Islet precursor cell (in vitro differentiated cells): ENCODE data around the gene LORICRIN.

ENCODE experiments used
- DNase-seq: peaks from one replicate; pipeline ENCODE4 v3.0.0-alpha.2; 2018

Gene LORICRIN

DNA sequence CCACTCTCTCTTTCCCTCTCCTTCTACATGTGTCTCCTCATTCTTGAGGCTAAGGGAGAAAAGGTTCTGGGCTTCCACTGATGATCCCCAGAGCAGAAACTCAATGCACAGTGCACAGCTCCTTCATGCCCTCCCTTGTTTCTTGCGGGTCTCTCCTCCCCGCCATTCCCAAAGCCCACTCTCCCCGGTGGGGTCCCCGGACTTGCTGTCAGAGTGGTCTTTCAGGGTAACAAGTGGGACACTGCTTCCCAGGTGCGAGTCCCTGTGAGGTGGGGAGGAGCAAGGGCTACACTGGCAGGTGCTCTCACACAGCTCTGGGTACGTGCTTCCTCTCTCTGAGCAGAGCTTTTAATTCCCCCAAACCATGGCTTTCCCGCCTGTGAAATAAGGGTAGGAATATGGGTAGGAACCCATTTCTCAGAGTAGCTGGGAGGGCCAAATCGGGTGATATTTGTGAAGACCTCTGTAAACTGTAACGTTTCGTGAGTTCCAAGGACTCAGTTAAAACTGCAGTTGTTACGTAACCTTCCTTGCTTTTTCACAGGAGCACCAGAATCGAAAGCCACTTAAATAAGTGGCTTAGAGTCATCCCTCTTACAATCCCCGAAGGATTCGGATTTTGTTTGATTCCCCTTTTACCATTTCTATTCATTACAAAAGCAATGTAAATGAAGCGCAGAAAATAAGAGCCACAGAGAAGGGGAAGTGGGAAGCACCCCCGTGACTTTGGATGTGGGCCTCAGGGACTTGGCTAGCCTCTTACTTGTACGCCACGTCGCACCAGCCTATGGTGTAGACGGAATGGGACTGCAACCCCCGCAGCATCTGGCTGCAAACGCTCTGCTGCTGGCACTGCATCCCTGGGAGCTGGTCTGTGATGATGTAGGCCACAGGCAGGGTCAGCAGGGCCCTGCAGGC lies 47.1 kb downstream of the LORICRIN start:
- no peak for DNase-seq

DNA sequence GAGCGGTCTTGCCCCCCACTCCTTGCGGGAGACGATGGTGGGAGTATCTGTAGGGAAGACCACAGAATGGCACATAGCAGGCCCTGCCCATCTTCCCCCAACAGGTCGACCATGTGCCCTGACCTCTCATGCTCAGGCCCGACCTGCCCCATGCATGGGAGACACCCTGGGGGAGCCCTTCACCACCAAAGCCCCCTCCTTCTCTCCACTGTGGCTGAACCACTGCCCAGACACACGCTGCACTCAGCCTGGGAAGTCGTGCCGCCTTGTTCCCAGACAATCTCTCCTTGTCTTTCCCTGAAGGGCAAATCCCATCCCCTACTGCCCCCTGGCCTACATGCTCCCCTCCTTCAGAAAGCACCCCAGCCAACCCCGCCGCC lies 47.7 kb downstream of the LORICRIN start:
- DNase-seq = no peak

DNA sequence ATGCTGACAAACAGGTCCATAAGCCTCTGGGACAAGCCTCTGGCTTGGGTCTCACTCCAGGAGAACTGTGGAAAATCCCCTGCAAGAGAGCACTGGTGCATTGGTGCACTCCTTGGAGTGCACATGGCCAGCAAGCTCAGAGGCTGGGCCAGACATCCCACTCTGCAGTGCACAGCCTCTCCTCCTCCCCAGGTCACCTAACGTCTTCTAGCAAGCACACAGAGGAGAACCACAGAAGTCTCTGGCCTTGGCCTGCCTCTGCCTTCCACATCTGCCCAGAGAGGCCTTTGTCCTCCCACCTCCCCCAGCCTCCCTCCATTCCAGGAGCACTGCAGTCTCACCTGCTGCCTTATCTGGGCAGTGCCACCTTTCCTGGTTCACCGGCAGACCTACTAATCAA lies 49.1 kb downstream of the LORICRIN start:
- DNase-seq = no peak

DNA sequence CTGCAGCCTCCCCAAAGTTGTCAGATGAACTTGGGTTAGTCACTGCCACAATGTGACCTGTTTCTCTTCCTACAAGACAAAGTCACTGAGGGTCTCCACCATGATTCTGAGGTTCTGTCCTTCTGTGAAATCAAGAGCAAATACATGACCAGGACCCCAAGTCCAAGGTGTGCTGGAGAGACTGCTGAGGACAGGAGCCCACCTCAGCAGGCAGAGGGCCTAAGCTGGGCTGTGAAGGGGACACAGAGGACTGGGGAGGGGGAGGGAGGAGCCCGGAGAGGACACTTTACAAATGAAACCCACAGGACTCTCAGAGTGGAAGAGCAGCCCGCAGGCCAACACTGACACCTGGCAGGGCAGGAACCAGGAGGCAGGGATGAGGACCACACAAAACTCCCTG lies 50.0 kb downstream of the LORICRIN start:
- DNase-seq = no peak

DNA sequence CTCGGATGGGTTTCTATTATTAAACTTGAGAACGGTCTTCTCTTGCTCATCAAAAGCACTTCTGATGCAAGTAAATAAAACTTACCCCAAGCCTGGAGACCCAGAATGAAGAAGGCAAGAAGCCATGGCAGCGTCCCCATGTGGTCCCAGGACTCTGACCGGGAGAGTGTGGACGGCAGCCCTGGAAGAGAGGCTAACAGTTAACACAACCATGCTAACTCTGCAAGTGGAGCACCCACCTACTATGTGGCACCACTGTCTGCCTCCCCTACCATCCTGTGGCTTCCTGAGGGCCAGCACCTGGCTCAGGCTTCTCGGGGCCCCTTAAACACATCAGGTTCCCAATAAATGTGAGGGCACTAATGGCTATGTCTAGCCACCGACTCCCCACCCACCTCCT lies 51.0 kb downstream of the LORICRIN start:
- no peak for DNase-seq
